ENCODE data around the gene POPDC2.
A peak's percentile ranks its signal among the peaks of the same experiment; 100 is the strongest.

Gene POPDC2

DNA sequence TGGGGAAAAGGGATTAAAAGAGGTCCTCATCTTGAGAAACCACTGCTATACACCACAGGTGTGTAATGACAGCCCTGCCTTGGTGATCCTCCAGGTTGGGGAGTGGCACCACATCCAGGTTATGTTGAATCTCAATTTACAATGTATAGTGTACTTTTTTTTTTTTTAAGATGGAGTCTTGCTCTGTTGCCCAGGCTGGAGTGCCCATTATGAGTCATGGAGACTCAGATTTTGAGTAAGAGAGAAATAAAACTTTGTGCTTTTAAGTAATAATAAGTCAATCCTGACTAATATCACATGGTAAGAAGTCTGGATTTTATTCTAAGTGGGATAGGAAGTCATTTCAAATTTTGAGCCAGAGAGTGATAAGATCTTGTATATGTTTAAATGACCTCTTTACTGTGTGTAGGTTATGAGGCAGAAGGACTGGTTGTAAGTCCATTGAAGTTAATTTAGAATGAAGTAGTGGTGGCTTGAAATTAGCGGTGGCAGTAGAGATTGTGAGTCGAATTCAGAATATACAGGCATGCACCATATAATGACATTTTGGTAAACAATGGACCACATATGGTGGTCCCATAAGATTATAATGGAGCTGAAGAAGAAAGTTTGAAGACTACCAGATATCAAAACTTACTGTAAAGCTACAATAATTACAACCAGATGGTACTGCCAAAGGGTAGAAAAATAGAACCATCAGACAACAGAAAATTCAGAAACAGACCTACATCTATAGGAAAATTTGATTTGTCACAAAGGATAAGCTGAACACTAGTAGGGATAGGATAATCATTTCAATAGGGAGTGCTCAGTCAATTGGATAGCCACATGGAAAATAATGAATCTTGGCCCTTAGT lies 20.7 kb downstream of the POPDC2 start:
- DNase-seq (ENCODE audit: low read depth in 2 of 2): no peak

DNA sequence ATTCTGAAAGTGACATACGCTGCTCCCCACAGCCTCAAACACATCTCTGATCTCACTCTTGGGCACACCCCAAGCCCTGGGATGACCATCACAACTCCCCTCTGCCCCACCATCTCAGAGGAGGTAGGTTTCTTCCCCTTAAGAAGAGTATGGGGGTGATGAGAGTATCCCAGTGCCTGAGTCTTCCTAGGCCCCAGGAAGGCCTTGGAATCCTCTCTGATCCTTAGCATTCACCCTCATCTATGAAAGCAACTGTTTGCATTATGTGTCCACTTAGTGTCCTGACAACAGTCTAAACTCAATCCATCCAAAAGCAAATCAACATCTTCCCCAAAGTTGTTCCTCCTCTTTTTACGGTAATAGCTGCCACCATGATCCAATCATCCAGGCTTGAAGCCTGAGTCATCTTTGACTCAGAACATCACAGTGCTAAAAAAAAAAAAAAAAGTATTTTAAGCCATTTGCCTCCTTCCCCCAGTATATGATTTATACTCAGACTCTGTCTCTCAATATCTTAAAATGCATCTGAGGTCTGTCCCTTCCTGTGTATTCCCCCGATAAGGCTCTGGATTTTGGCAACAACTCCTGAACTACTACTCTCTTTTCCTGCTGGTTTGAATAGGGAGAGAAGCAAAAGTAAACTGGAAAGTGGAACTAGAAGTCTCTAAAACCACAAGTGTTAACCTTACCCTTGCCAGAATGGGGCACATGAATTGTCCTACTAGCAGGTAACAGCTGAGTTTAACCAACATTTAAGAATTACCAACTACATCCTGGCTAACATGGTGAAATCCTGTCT lies 22.5 kb downstream of the POPDC2 start:
- no peak for DNase-seq (ENCODE audit: low read depth in 2 of 2)

DNA sequence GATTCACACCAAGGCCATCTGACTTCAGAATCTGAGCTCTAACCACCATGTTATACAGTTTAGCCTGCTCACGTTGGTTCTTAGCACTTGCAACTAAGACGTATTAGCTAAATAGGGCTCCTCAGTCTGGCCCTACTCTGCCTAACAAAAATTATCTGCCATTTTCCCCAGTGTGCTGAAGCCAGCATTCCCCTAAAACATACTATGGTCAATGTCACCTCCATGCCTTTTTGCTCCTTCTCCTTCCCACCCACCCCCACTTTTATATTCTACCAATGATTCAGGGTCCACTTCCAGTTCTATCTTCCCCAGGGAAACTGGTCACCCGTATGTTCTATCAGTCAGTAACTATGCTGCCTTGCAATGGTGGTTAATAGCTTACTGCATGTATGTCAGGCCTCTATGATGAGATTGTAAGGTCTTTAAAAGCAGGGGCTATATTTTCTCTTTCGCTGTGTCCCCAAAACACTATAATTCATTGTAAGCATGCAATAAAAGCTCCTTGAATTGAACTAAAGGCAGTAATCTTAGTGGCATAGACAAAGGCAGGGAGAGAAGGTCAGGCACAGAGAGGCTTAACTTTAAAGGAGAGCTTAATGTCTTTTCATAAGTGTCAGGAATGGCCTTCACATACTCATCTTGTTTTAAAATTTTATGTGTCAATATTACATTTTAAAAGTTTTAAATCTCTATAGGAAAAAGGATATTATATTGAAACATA lies 23.3 kb downstream of the POPDC2 start:
- no peak for DNase-seq (ENCODE audit: low read depth in 2 of 2)

DNA sequence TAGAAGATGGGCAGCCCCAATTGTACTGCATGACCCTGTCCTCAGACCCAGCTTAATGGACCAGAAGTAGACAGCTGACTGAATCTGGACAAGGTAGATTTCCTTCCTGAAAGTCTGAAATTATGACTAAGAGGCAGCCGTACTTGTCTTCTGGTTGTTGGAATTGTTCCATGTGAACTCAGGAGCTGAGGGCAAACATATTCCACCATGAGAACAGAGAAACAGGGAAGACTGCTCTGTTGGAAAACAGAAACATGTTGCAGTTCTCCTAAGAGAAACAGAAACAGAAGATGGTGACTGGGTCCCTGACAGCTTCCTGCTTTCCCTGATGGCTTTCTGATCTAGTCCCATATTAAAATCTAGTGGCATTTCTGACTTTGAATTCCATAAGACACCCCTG lies 24.1 kb downstream of the POPDC2 start:
- DNase-seq (ENCODE audit: low read depth in 2 of 2): no peak

DNA sequence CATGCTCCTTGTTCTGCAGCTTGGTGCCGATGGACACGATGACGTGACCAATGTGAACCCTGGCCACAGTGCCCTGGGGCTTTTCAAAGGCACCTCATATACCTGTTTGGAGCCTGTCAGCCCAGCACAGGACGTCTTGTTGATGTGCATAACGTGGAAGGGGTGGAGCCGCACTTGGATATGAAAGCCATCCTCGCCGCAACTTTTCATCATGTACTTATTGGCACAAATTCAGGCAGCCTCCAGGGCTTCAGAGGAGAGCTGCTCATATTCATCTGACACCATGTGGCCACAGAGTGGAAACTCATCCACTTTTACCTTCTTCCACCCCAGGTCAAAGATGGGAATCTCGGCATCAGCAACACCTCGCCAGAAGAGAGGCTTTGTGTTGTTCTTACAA lies 24.7 kb downstream of the POPDC2 start:
- no peak for DNase-seq (ENCODE audit: low read depth in 2 of 2)

DNA sequence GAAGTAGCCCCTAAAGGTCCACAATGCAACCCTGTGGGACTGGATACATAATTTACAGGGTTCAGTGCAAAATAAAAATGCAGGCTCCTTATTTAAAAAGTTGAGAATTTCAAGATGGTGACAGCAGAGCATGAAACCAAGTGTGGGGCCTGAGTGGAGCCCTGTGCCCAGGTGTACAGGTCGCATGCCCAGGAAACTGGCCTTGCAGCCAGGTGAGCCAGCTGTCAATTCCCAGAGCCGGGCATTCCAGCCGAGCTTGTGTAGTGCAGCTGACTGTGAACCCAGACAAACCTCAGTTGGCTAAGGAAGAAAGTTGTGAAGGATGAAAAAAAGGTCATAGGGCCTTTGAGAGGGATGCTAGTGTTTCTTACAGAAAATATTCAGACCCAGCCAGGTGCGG lies 27.6 kb downstream of the POPDC2 start:
- no peak for DNase-seq (ENCODE audit: low read depth in 2 of 2)

DNA sequence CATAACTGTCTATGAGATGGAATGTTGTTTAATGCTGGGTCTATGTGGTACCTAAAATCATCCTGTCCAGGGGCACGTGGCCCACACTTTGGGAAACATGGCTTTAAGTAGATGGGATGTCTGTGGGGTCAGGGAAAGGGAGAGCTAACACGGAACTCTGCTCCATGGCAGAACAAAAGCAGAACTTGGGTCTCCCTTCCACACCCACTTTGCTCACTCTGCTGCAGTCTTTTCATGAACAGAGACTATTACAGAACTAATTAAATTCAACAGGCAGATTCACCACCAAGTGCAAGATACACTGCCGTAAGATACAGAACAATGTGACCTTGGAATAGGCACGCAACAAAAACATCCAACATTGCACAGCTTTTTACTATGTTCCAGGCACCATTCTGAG lies 28.2 kb downstream of the POPDC2 start:
- no peak for DNase-seq (ENCODE audit: low read depth in 2 of 2)

DNA sequence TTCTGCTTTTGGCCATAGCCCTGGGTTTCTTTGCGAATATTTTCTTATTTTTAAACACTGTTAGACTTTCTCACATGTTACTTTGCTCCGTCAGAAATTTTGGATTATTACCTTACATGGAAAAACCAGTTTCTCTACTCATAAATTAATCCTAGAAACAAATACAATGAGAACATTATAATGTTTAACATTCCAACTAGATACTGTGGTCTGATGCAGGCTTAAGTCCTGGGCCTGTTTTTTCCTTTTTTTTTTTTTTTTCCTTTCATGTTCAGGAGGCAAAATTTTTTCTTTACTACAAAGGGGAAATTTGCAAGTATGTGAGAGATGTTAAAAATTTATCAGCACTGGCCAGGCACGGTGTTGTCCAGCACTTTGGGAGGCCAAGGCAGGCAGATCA lies 28.9 kb downstream of the POPDC2 start:
- no peak for DNase-seq (ENCODE audit: low read depth in 2 of 2)

DNA sequence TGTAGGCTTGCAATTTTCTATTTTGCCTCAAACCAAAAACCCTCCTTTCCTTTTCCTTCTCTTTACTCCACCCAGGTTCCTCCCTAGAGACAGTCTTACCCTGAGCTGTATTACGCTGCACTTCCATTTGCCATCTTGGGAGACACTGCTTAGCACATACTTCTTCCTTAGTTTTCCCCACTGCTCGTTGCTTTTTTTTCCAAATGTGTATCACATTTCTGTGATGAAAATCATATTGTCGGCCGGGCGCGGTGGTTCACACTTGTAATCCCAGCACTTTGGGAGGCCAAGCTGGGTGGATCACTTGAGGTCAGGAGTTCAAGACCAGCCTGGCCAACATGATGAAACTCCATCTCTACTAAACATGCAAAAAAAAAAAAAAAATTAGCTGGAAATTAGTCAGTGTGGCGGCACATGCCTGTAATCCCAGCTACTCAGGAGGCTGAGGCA lies 29.5 kb downstream of the POPDC2 start:
- DNase-seq (ENCODE audit: low read depth in 2 of 2): no peak

DNA sequence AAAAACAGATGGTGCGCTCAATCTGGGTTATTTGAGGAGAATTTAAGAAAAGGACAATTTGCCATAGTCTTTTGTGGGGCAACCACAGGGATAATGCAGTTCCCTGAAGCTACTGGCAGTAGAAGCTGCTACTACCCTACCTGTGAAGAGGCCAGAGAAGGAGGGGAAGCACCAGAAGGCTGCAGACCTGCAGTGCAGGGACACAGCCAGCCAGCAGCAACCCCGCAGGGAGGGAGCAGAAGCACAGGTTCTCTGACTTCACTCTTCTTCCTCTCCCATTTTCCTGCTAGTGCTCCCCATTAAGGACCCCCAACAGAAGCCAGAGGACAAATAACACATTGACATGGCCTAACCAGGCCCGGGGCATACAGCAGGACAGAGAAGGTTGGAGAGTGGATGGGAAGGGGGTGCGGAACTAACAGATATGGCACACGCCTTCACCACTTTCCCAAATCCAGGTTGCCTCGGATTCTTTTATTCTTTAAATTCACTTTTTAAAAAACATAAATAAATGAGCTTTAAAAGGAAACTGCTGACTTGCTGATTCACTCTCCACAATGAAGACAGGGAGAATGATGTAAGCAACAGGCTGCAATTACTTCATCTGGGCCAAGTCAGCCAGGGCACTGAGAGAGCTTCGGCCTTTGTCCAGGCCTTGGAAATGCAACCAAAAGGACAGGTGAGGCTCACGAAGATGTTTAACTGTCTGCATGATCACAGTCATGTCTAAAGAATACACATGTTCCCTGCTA lies 30.1 kb downstream of the POPDC2 start:
- DNase-seq (ENCODE audit: low read depth in 2 of 2): no peak

DNA sequence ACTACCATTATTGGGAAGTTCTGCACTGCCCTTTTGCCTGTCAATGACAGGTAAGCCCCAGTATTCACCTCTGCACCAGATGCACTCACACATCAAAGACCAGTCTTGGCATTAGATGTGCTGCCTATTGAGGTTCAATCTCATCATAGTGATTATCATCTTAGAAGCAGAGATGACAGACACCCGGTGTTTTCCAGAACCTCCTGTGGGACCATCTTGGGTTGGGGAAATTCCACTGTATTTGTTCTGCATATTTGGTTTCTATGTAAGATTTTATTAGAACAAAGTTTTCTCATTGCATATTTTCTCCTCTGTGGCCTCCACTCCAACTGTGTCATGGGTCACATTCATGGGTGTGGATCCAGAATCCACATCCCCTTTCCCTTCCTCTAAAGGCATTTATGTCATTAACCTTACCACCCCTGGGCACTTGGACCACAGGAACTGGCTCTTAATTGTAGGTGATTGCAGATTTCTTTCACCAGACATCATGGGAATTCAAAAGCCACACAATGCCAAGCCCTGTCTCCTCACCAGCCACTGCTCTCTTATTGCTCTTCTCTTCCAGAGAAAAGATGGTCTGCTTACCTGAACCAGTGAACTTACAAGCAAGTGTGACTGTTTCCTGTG lies 31.5 kb downstream of the POPDC2 start:
- no peak for DNase-seq (ENCODE audit: low read depth in 2 of 2)

DNA sequence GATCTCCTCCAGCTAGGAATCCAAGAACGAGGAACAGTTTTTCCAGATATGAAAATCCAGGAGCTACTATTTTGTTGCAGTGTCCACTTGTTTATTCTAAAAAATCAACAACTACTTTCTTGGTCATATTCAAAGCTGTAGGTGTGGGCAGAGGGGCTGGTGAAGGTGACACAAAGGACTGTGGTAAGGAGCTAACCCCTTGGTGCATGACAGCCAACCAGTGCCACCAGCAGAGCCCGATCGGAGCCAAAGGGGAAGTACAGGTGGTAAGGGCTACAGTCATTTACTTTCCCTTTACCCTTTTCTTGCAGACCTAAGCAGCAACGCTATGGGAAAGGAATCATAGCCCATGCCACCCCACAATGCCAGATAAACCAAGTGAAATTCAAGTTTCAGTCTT lies 32.0 kb downstream of the POPDC2 start:
- peak; percentile 22 to 32 for DNase-seq (ENCODE audit: low read depth in 2 of 2)

DNA sequence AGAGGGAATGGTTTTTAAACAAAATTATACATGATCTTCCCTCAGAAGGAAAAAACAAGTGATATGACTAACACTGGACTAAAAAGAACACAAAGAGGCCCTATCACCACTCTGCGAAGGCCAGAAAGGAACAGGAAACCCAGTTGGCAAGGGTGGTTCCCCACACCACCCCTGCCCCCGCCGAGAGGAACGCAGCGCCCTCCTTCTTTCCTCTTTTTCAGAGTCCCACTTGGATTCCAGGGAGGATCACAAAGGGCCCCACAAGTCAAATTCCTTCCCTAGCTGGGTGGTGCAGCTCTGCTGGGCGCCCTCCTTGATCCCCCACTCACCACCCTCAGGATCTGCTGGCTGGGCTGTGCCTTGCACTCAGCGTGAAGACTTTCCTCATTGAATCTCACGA lies 32.9 kb downstream of the POPDC2 start:
- DNase-seq (ENCODE audit: low read depth in 2 of 2): no peak

DNA sequence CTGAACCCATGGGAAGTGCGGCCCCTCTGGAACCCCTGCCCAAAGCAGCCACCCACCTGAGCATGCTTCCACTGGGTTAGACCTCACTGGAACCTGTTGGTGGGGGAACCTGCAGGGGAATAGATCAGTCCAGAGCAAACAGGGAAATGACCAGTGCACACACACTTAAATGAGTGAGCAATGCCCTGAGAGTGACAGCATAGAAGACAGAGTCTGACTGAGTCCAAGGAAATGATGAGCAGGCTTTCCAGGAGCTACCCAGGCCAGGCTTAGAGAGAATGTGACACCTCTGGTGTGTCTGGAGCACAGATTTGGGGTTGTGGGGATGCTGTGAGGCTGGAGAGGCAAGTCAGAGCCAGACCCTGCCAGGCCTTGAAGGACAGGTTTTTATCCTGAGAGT lies 34.2 kb downstream of the POPDC2 start:
- no peak for DNase-seq (ENCODE audit: low read depth in 2 of 2)

DNA sequence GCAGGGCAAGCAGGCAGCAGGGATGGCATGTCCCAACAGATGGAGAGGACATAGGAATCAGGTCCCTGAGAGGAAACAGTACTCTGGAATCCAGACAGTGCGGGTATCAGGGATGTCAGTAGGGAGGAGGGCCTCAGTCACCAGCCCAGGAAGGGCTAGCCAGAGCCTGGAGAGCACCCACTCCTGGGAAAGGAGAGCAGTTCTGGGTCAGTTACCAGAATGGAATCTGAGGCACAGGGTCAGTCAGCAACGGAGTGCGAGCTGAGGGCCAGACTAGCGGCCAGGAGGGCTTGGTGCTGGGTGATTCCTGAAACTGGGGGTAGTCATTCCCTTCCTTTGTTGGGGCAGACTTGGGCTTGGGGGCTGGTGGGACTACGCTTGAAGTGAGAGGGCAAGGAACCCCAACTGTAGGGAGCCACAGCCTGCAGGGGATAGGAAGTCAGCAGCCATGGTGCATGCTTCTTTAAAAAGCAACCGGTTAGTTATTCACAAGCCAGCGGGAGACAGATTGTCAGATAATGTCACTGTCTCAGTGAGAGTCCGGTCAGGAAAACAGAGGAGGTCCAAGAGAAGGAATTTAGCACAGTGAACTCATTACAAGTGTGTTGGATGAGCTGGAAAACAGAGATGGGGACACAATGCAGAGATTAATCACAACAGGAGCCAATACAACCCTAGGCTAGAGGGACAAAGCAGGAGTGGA lies 34.8 kb downstream of the POPDC2 start:
- DNase-seq (ENCODE audit: low read depth in 2 of 2): no peak

DNA sequence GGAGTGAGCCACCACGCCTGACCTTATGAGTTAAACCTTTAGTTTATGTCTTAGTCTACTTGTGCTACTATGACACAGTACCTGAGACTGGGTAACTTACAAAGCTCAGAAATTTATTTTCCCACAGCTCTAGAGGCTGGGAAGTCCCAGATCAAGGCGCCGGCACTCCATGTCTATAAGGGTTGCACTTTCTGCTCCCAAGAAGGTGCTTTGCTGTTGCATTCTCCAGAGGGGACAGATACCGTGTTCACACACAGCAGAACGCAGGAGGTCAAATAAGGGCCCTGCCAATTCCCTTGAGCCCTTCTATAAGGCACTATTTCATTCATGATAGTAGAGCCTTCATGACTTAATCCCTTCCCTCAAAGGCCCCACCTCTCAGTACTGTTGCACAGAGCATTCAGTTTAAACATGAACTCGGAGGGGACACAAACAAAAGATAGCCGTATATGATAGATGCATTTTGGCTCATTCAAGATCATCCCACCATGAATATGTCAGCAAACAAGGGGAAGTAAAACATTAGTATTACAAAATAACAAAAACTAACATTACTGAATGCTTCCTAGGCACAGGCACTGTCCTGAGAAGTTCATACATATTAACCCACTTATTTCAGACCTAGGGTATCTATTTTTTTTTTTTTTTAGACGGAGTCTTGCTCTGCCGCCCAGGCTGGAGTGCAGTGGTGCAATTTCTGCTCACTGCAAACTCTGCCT lies 36.2 kb downstream of the POPDC2 start:
- no peak for DNase-seq (ENCODE audit: low read depth in 2 of 2)

DNA sequence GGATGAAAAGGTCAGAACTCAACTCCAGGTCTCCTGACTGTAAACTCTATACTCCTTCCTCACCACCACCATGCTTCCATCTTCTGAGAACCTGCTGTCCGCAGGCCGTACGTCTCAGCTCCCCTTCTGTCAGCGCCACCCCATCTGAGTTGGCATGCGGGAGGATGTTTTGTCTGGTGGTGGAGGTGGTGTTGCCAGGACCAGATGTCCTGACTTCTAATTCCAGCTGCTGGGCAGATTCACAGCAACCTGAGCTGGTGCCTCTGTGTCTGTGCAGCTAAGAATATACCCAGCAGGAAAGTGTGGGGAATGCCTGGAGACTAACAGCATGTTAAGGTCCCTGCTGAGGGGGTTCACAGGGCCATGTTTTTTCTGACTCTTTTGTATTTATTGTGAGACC lies 39.5 kb downstream of the POPDC2 start:
- no peak for DNase-seq (ENCODE audit: low read depth in 2 of 2)

DNA sequence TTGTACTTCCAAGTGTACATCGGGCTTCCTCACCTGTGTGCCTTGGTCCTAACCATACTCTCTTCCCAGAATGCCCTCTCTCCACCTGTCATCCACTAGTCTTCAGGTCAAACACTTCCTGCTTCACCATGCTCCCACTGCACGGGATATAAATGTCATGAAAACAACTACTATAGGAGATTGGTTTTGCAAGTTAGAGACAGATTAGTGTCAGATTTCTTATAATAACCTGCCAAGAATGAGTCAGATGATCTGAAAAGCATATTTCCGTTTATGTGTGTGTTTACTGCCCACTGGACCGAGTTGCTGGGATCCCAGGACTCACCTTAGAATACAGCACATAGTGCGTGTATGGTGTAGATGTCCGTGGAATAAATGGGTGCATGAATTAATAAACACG lies 41.3 kb downstream of the POPDC2 start:
- DNase-seq (ENCODE audit: low read depth in 2 of 2): no peak

DNA sequence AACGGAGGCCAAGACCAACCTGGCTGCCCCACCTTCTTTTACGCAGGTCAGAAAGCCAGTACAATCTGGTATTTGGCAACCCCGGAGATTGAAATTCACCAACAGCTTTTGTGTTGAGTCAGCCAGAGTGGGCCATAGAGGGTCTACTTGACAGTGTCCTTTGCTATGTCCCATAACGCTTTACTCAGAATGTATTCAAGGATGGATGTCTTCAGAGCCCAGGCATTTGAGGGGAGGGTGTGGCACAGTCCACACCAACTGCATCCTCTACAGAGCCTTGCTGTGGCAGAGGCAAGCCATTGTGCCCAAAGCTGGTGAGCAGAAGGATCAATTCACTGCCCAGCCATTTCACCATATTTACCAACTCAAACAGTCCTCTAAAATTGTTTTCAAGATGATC lies 44.3 kb downstream of the POPDC2 start:
- DNase-seq (ENCODE audit: low read depth in 2 of 2): no peak

DNA sequence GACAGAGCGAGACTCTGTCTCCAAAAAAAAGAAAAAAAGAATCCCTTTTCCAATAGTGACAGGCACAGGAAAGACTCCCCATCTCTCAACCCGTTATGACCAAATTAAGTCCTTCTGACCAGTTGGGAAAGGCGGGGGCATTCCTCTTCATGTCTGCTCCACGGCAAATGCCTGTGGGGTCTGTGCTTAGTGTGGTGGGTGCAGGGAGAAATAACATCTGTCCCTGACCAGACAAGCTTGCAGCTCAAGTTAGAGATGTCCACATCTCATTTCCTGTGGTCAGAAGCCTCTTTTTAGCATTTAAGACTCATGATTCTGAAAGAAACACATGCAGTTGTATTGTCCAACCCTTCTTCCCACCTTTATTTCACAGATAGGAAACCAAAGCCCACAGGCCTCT lies 46.5 kb downstream of the POPDC2 start:
- DNase-seq (ENCODE audit: low read depth in 2 of 2): no peak
